Neural progenitor cell (in vitro differentiated cells): ENCODE measurements around the gene CHMP4B. TPM values are rescaled to one million over a fixed set of nuclear protein-coding genes. Genes with fewer than 3 reads are reported as not detected.
A peak's percentile ranks its signal among the peaks of the same experiment; 100 is the strongest.

Experiments used
- DNase-seq: peaks from one replicate; pipeline ENCODE4 v3.0.0-alpha.2; 2016; ENCODE audit warnings: low spot score
- H2AFZ ChIP-seq: fragments of 200-600 bp; sonication (generic); replicated peaks from 2 replicates; pipeline ENCODE4 v1.6.1; 2016; ENCODE audit warnings: antibody characterized with exemption
- H3F3A ChIP-seq: fragments of 200-600 bp; sonication (generic); 2 replicates; pipeline ENCODE4 v1.6.1; 2016; ENCODE audit warnings: antibody characterized with exemption, low read depth
- H3K27ac ChIP-seq: fragments of 200-600 bp; sonication (generic); 2 replicates; pipeline ENCODE4 v1.5.1; 2016; ENCODE audit warnings: mild to moderate bottlenecking
- H3K27me3 ChIP-seq: fragments of 200-600 bp; sonication (generic); 2 replicates; pipeline ENCODE4 v1.6.1; 2016; ENCODE audit warnings: mild to moderate bottlenecking, moderate library complexity
- H3K36me3 ChIP-seq: fragments of 200-600 bp; sonication (generic); 2 replicates; pipeline ENCODE4 v1.5.1; 2016
- H3K4me1 ChIP-seq: fragments of 200-600 bp; sonication (generic); 2 replicates; pipeline ENCODE4 v1.6.1; 2016; ENCODE audit warnings: mixed run types
- H3K4me2 ChIP-seq: fragments of 200-600 bp; sonication (generic); 2 replicates; pipeline ENCODE4 v1.6.1; 2016
- H3K4me3 ChIP-seq: fragments of 200-600 bp; sonication (generic); 2 replicates; pipeline ENCODE4 v1.5.1; 2016
- H3K79me2 ChIP-seq: fragments of 200-600 bp; sonication (generic); 2 replicates; pipeline ENCODE4 v1.6.1; 2016; ENCODE audit warnings: low read depth
- H3K9ac ChIP-seq: fragments of 200-600 bp; sonication (generic); 2 replicates; pipeline ENCODE4 v1.6.1; 2016
- H3K9me3 ChIP-seq: fragments of 200-600 bp; sonication (generic); 2 replicates; pipeline ENCODE4 v1.5.1; 2016; ENCODE audit warnings: low read depth
- H4K20me1 ChIP-seq: fragments of 200-600 bp; sonication (generic); 2 replicates; pipeline ENCODE4 v1.6.1; 2016; ENCODE audit warnings: low read depth
- H3K27ac Mint-ChIP-seq: 3 replicates; pipeline ENCODE4 v1.8.0; 2021; ENCODE audit warnings: mixed read lengths
- H3K27me3 Mint-ChIP-seq: 2 replicates; pipeline ENCODE4 v1.8.0; 2022; ENCODE audit warnings: low read depth, mild to moderate bottlenecking, inconsistent platforms, moderate library complexity, mixed read lengths; ENCODE audit not compliant: insufficient read depth
- H3K36me3 Mint-ChIP-seq: 3 replicates; pipeline ENCODE4 v1.8.0; 2021; ENCODE audit warnings: mixed read lengths
- H3K4me1 Mint-ChIP-seq: 3 replicates; pipeline ENCODE4 v1.8.0; 2021; ENCODE audit warnings: mixed read lengths
- H3K4me3 Mint-ChIP-seq: 3 replicates; pipeline ENCODE4 v1.8.0; 2021; ENCODE audit warnings: mild to moderate bottlenecking, moderate library complexity, mixed read lengths
- H3K9me3 Mint-ChIP-seq: 3 replicates; pipeline ENCODE4 v1.8.0; 2020; ENCODE audit warnings: mixed read lengths
- EZH2 ChIP-seq: fragments of 200-600 bp; sonication (generic); IDR thresholded peaks from 2 replicates; pipeline ENCODE4 v1.6.1; 2017; ENCODE audit warnings: antibody characterized with exemption, mild to moderate bottlenecking, moderate library complexity
- EZH2phosphoT487 ChIP-seq: fragments of 200-600 bp; sonication (generic); IDR thresholded peaks from 2 replicates; pipeline ENCODE4 v1.6.1; 2017; ENCODE audit warnings: antibody characterized with exemption
- total RNA-seq: library from RNA; depleted of rRNA; stranded (reverse); fragments of >200 nt; gene quantifications from 2 replicates; pipeline ENCODE4 v1.2.3, GENCODE V29; 2015; ENCODE audit warnings: low replicate concordance
- TF ChIP-seq, protein P1 (sequence below): fragments of 200-600 bp; sonication (generic); IDR thresholded peaks from 2 replicates; pipeline ENCODE4 v1.5.1; 2017; ENCODE audit warnings: antibody characterized with exemption, mild to moderate bottlenecking

Gene CHMP4B
- total RNA-seq, 1 donor from 2014 or later = 40.7 TPM

DNA sequence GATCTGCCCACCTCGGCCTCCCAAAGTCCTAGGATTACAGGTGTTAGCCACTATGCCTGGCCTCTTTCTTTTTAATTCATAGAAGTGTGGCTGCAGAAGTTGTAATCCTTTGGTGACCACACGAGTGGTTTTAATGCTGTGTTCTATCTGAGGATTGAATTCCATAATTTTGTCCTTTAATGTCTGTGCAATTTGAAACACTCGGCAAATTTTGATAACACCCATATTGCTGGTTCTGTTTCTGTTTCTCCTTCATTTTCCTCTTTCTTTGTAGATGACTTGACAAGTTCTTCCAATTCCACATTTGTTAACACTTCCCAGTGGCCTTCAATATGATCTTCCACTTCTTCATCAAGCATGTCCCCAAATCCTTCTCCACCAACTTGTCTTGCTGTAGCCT lies 2.8 kb upstream of the CHMP4B start:
- Mint-ChIP-seq H3K27me3 (peaks cover 2% of the 10 kb centered on the region), H3K27ac (peak overlapping the region; percentile 23), H3K4me1 (peaks cover 16% of the 10 kb centered on the region), H3K4me3 (no peak overlapping the region), H3K36me3 (no peaks in the 10 kb centered on the region), H3K9me3 (no peaks in the 10 kb centered on the region)
- Histone ChIP-seq H3F3A (peaks cover 13% of the 10 kb centered on the region), H3K27ac (no peak overlapping the region), H3K4me1 (peaks cover 10% of the 10 kb centered on the region), H2AFZ (no peak overlapping the region), H4K20me1 (peaks cover 16% of the 10 kb centered on the region), H3K4me3 (no peak overlapping the region), H3K36me3 (no peaks in the 10 kb centered on the region), H3K9ac (no peak overlapping the region), H3K79me2 (peaks cover 21% of the 10 kb centered on the region), H3K4me2 (no peak overlapping the region), H3K27me3 (no peaks in the 10 kb centered on the region), H3K9me3 (no peaks in the 10 kb centered on the region)
- no peak for DNase-seq
- TF ChIP-seq, protein P1, sequence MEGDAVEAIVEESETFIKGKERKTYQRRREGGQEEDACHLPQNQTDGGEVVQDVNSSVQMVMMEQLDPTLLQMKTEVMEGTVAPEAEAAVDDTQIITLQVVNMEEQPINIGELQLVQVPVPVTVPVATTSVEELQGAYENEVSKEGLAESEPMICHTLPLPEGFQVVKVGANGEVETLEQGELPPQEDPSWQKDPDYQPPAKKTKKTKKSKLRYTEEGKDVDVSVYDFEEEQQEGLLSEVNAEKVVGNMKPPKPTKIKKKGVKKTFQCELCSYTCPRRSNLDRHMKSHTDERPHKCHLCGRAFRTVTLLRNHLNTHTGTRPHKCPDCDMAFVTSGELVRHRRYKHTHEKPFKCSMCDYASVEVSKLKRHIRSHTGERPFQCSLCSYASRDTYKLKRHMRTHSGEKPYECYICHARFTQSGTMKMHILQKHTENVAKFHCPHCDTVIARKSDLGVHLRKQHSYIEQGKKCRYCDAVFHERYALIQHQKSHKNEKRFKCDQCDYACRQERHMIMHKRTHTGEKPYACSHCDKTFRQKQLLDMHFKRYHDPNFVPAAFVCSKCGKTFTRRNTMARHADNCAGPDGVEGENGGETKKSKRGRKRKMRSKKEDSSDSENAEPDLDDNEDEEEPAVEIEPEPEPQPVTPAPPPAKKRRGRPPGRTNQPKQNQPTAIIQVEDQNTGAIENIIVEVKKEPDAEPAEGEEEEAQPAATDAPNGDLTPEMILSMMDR = no peak
- no peak for TF ChIP-seq EZH2
- no peak for TF ChIP-seq EZH2phosphoT487

GRCh38 chr20:33810259-33810658 lies 889 bp upstream of the CHMP4B start:
- no peak for DNase-seq
- Histone ChIP-seq H3K27ac (no peak overlapping the region), H3K79me2 (peaks cover 40% of the 10 kb centered on the region), H2AFZ (peak overlapping the region; percentile 55), H4K20me1 (peaks cover 34% of the 10 kb centered on the region), H3K4me3 (no peak overlapping the region), H3F3A (peaks cover 13% of the 10 kb centered on the region), H3K4me1 (peaks cover 12% of the 10 kb centered on the region), H3K36me3 (no peaks in the 10 kb centered on the region), H3K9me3 (no peaks in the 10 kb centered on the region), H3K27me3 (no peaks in the 10 kb centered on the region), H3K9ac (no peak overlapping the region), H3K4me2 (no peak overlapping the region)
- Mint-ChIP-seq H3K36me3 (peaks cover 5% of the 10 kb centered on the region), H3K4me1 (peaks cover 24% of the 10 kb centered on the region), H3K27ac (no peak overlapping the region), H3K9me3 (no peaks in the 10 kb centered on the region), H3K27me3 (peaks cover 3% of the 10 kb centered on the region), H3K4me3 (peak overlapping the region; percentile 88)
- TF ChIP-seq, protein P1 = no peak
- TF ChIP-seq EZH2phosphoT487 = no peak
- TF ChIP-seq EZH2 = no peak

DNA sequence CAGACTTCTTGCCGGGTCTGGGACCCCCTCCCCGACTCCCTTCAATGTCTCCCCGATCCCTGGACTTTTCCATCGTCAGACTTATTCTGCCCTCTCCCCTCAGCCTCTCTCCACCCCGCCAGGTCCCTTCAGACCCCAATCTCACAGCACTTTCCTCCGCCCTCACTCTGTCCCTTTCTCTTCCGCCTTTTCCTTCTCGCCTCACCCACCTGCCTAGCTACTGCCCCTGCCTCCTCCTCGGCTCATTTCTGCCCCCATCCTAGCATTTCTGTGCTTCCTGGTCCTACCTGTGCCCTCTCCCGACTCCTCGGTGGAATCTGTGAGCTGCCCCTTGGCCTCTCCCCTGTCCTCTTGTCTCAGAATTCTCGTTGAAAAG lies 616 bp downstream of the CHMP4B start:
- H2AFZ ChIP-seq = peak overlapping the region; percentile 45
- peak overlapping the region; percentile 94 for H3K4me3 ChIP-seq
- Mint-ChIP-seq H3K36me3 (peaks cover 6% of the 10 kb centered on the region), H3K9me3 (no peaks in the 10 kb centered on the region), H3K4me3 (peak overlapping the region; percentile 97), H3K4me1 (peaks cover 24% of the 10 kb centered on the region), H3K27ac (peak overlapping the region; percentile 90), H3K27me3 (peaks cover 3% of the 10 kb centered on the region)
- H4K20me1 ChIP-seq = peaks cover 43% of the 10 kb centered on the region
- peak; percentile 31 for DNase-seq
- peaks cover 12% of the 10 kb centered on the region for H3K4me1 ChIP-seq
- no peaks in the 10 kb centered on the region for H3K9me3 ChIP-seq
- peaks cover 13% of the 10 kb centered on the region for H3F3A ChIP-seq
- no peaks in the 10 kb centered on the region for H3K27me3 ChIP-seq
- no peaks in the 10 kb centered on the region for H3K36me3 ChIP-seq
- peak overlapping the region; percentile 60 for H3K27ac ChIP-seq
- TF ChIP-seq, protein P1 = no peak
- TF ChIP-seq EZH2phosphoT487 = no peak
- H3K4me2 ChIP-seq = peak overlapping the region; percentile 90
- H3K79me2 ChIP-seq = peaks cover 55% of the 10 kb centered on the region
- peak overlapping the region; percentile 94 for H3K9ac ChIP-seq
